Measurements from ENCODE around the gene AKAP12.

AKAP12 gene

DNA sequence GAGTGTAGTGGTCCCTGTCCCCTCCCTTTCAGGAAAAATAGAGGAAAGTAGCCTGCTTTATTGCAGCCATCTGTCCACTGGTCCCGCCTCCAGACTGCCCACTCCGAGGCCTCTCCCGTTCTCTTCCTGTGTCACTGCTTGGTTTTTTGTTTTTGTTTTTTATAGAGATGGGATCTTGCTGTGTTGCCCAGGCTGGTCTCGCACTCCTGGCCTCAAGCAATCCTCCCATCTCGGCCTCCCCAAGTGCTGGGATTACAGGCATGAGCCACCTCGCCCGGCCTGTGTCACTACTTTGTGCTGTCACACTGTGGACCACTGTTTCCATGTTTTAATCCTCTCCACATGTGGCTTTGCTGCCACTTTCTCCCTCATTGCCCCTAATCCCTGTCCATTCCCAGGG is 80.4 kb downstream of the AKAP12 start:
- DNase-seq (ENCODE audit: low read depth), result no peak
- TF ChIP-seq, protein P1, sequence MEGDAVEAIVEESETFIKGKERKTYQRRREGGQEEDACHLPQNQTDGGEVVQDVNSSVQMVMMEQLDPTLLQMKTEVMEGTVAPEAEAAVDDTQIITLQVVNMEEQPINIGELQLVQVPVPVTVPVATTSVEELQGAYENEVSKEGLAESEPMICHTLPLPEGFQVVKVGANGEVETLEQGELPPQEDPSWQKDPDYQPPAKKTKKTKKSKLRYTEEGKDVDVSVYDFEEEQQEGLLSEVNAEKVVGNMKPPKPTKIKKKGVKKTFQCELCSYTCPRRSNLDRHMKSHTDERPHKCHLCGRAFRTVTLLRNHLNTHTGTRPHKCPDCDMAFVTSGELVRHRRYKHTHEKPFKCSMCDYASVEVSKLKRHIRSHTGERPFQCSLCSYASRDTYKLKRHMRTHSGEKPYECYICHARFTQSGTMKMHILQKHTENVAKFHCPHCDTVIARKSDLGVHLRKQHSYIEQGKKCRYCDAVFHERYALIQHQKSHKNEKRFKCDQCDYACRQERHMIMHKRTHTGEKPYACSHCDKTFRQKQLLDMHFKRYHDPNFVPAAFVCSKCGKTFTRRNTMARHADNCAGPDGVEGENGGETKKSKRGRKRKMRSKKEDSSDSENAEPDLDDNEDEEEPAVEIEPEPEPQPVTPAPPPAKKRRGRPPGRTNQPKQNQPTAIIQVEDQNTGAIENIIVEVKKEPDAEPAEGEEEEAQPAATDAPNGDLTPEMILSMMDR (conservative IDR thresholded peaks at IDR 0.05; ENCODE audit: low read depth, low read length), result no peak
- no peak overlapping the region for H3K4me3 ChIP-seq (ENCODE audit: low read length)

DNA sequence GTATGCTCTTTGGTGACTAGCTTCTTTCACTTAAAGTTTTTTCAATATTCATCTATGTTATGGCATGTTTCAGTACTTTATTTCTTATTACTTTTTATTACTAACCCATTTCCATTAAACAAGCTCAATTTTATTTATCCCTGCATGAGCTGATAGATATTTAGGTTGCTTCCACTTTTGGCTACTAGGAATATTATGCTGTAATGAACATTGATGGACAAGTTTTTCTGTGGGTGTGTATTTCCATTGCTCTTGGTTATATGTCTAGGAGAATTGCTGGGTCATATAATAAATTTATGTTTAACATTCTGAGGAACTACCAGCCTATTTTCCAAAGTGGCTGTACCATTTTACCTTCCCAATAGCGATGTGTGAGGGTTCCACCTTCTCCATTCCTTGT is 81.7 kb downstream of the AKAP12 start:
- TF ChIP-seq, protein P1 (conservative IDR thresholded peaks at IDR 0.05; ENCODE audit: low read depth, low read length), result no peak
- no peak overlapping the region for H3K4me3 ChIP-seq (ENCODE audit: low read length)
- DNase-seq (ENCODE audit: low read depth), result no peak

DNA sequence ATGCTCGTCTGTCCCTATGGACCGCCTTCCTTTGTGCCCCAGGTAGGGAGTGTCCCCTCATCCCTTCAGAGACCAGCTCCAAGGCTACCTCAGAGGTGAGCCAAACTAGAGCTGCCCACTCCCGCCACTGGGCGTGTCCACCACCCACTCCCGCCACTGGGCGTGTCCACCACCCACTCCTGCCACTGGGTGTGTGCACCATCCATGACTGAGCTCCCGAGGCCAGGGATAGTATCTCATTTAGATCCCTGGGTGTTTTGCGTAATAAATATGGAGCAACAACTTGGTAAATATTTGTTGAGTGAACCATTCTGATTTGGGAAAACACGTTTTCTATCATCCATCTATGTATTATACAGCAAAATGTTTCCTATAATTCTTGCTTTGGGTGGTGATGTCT is 82.8 kb downstream of the AKAP12 start:
- no peak overlapping the region for H3K4me3 ChIP-seq (ENCODE audit: low read length)
- no peak for DNase-seq (ENCODE audit: low read depth)
- TF ChIP-seq, protein P1 (conservative IDR thresholded peaks at IDR 0.05; ENCODE audit: low read depth, low read length), result no peak

DNA sequence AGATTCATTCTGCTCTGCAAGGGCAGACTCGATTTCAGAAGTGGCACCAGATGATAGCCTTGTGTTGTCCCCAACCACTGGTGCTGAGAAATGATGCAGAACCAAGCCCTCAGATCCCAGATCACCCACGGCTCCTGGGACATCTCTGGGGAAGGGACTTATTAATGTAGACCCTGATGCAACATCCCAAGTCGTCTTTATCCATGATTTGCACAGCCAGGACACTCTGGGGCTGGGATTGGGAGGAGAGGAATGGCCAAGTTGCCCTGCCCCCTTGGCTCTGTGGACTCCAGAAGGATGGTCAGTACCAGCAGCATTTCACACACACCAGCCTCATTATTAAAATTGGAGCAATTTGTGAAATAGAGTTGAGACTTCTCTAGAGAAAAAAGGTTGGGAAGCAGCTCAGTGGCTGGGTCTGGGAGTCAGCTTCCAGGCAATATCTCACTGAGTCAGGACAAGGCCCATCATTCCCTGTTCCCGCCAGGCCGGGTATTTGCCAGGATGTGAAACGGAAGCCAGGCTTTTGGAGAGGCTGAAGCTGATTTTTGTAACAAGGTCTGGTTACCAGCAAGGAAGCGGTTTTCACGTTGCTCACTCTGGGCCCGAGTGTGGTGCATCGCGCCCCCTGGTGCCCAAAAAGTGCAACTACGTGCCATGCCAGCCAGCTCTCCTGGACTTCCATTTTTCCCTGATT is 84.2 kb downstream of the AKAP12 start:
- DNase-seq (ENCODE audit: low read depth), result peak; percentile 39
- no peak overlapping the region for H3K4me3 ChIP-seq (ENCODE audit: low read length)
- TF ChIP-seq, protein P1 (conservative IDR thresholded peaks at IDR 0.05; ENCODE audit: low read depth, low read length), result peak; percentile 93

DNA sequence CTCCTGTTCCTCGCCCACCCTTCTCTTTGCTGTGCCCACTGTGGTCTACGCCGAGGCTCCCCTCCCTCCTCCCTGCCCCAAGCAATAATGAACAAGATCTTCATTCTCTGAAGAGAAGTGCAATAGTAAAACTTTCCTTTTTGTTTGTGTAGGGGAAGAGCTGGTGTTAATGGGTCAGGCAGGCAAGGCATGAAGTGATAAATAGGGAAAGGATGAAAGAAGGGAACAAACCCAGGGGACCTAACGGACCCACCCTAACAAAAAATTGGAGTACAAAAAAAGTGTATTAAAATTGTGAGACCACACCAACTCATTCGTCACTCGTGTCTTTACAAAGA is 84.7 kb downstream of the AKAP12 start:
- DNase-seq (ENCODE audit: low read depth), result no peak
- no peak overlapping the region for H3K4me3 ChIP-seq (ENCODE audit: low read length)
- TF ChIP-seq, protein P1 (conservative IDR thresholded peaks at IDR 0.05; ENCODE audit: low read depth, low read length), result no peak

DNA sequence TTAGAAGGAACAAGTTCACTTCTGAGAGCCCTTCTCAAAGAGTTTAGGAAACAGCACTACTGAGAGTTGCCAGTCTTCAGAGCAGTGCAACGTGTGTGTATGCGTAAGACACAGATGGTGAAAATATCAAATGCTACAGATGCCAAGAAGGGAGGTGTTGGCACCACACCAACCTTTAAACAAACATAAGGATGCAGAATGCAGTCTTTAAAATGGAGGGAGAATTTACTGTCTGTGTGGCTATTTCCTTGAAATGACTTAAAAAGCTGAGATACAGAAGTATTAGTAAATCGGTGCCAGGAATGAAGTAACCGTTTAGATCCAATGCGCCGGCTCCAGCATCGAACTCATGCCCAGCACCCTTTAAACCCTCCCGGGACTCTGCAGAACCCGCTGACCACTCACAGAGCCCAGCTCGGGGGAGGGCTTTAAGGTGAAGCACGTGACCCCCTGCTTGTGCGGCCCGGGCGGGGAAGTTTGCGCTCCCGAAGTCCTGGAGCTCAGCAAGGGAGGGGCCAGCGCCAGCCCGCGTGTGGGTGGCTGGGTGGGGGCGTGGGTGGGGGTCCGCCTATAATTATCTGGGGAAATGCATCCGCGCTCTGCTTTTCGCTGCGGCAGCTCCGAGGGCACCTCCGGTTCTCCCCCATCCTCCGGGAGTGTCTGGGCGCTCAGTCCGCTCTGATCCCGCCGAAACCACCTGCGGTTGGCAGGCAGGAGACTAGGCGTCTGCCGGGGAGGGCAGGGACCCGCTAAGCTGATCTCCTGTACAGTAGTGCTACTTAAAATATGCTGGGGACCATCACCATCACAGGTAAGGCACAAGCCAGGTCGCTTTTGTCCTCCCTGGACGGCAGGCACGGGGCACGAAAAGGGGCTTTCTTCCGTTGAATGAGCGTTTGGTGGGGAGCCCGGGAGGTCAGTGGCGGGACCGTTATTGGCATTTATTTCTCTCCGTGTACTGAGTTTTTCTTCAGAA is 85.6 kb downstream of the AKAP12 start:
- TF ChIP-seq, protein P1 (conservative IDR thresholded peaks at IDR 0.05; ENCODE audit: low read depth, low read length), result no peak
- no peak for DNase-seq (ENCODE audit: low read depth)
- H3K4me3 ChIP-seq (ENCODE audit: low read length), result peak overlapping the region; percentile 69

All from retinal pigment epithelial cell (primary cell).